Esophagus squamous epithelium (tissue), 5 donors: ENCODE measurements around the gene ZBTB46. TPM values are rescaled to one million over a fixed set of nuclear protein-coding genes. Genes with fewer than 3 reads are reported as not detected.

ENCODE experiments used
- DNase-seq: peaks from one replicate; lab custom pipeline; 2025; lab: John Stamatoyannopoulos, UW
- H3K27ac ChIP-seq, 4 donors: fragments of 200-600 bp; sonication (generic); one replicate each; pipeline ENCODE4 v1.5.1; 2016 to 2019; ENCODE audit warnings: mild to moderate bottlenecking in 1 of 4
- H3K27me3 ChIP-seq, 4 donors: fragments of 200-600 bp; sonication (generic); 1 replicate in 3 of 4; 2 replicates in 1 of 4; pipeline versions ENCODE4 v1.5.1 to v1.6.0; 2017 to 2021; ENCODE audit warnings: antibody characterized with exemption in 1 of 4
- H3K36me3 ChIP-seq, 3 donors: fragments of 200-600 bp; sonication (generic); one replicate each; pipeline ENCODE4 v1.5.1; 2016 to 2019
- H3K4me1 ChIP-seq, 3 donors: fragments of 200-600 bp; sonication (generic); one replicate each; pipeline ENCODE4 v1.5.1; 2017 to 2019
- H3K4me3 ChIP-seq, 4 donors: fragments of 200-600 bp; sonication (generic); 1 replicate in 3 of 4; 2 replicates in 1 of 4; pipeline ENCODE4 v1.5.1; 2016 to 2019; ENCODE audit warnings: mild to moderate bottlenecking in 2 of 4, moderate library complexity in 1 of 4
- H3K9me3 ChIP-seq, 3 donors: fragments of 200-600 bp; sonication (generic); one replicate each; pipeline ENCODE4 v1.5.1; 2016 to 2019
- CTCF ChIP-seq, 6 experiments: fragments of 450-650 bp in 4 of 6; fragments of 200-600 bp in 2 of 6; sonication (generic) in 2 of 6; IDR thresholded peaks; one replicate each; pipeline ENCODE4 v1.5.1; 2016 to 2019; ENCODE audit warnings: antibody characterized with exemption in 6 of 6, mild to moderate bottlenecking in 4 of 6, moderate library complexity in 4 of 6
- POLR2A ChIP-seq, 4 donors: fragments of 450-650 bp; IDR thresholded peaks; one replicate each; pipeline ENCODE4 v1.6.1; 2017; ENCODE audit warnings: antibody characterized with exemption in 4 of 4, mild to moderate bottlenecking in 4 of 4, moderate library complexity in 3 of 4
- WGBS, 2 donors: methylation state at CpG; one replicate each; pipeline ENCODE4 v1.1.5; 2018; 5-methylcytosine and 5-hydroxymethylcytosine counted together
- intact Hi-C: fragments of 100-400 bp; cut with DNase I; formaldehyde crosslinking; loops from one replicate; pipeline ENCODE4 v1.15.0; 2022
- total RNA-seq, 4 donors: library from RNA; depleted of rRNA; stranded (reverse); fragments of >200 nt; gene quantifications; one replicate each; pipeline ENCODE4 v1.1.0, GENCODE V29; 2016
- donor health status: DM: yes; HTN: yes; CAD: no.

Gene ZBTB46
- total RNA-seq, 4 donors from 2014 or later: 0.79 to 4.2 (median 2.0) TPM

GRCh38 chr20:63850689-63851547 is 19.9 kb upstream of the ZBTB46 start:
- TF ChIP-seq CTCF (IDR thresholded peaks at IDR 0.05) (no peak), POLR2A (IDR thresholded peaks at IDR 0.05) (no peak)
- WGBS, 2 donors: 57 to 64% methylated on average over 21 to 24 of the region's 27 CpGs
- Histone ChIP-seq H3K4me1 (peaks cover 32 to 56% (median 34%) of the 10 kb centered on the region in 3 donors), H3K27me3 (peaks cover 0 to 75% (median 9%) of the 10 kb centered on the region in 4 donors), H3K36me3 (no peaks in the 10 kb centered on the region), H3K4me3 (no peak overlapping the region), H3K9me3 (no peaks in the 10 kb centered on the region), H3K27ac (no peak overlapping the region)
- no peak for DNase-seq
- intact Hi-C loops: no loop called here

- TF ChIP-seq POLR2A (IDR thresholded peaks at IDR 0.05) (no peak), CTCF (IDR thresholded peaks at IDR 0.05) (no peak)
- no peak for DNase-seq
- Histone ChIP-seq H3K9me3 (no peaks in the 10 kb centered on the region), H3K27ac (peak overlapping the region; percentile 55 to 84 (median 60)), H3K36me3 (no peaks in the 10 kb centered on the region), H3K4me1 (peaks cover 13 to 56% (median 25%) of the 10 kb centered on the region in 3 donors), H3K27me3 (peaks cover 0 to 75% (median 0%) of the 10 kb centered on the region in 4 donors), H3K4me3 (no peak overlapping the region)
- intact Hi-C loops: no loop called here
- 60 to 84% methylated on average over 3 to 13 of the region's 28 CpGs for WGBS, 2 donors
These were observed 17.2 kb upstream of the ZBTB46 start for GRCh38 chr20:63848003-63848911.

- TF ChIP-seq CTCF (IDR thresholded peaks at IDR 0.05) (no peak), POLR2A (IDR thresholded peaks at IDR 0.05) (no peak)
- no peak for DNase-seq
- Histone ChIP-seq H3K27me3 (peaks cover 0 to 75% (median 0%) of the 10 kb centered on the region in 4 donors), H3K4me3 (no peak overlapping the region), H3K36me3 (no peaks in the 10 kb centered on the region), H3K9me3 (no peaks in the 10 kb centered on the region), H3K27ac (peak overlapping the region; percentile 55 to 84 (median 60)), H3K4me1 (peaks cover 13 to 61% (median 25%) of the 10 kb centered on the region in 3 donors)
- WGBS, 2 donors: 35 to 56% methylated on average over 3 to 4 of the region's 16 CpGs
- intact Hi-C loops: no loop called here
These were observed 16.4 kb upstream of the ZBTB46 start for GRCh38 chr20:63847237-63848002.

- Histone ChIP-seq H3K36me3 (no peaks in the 10 kb centered on the region), H3K9me3 (no peaks in the 10 kb centered on the region), H3K4me3 (no peak overlapping the region), H3K4me1 (peaks cover 13 to 64% (median 25%) of the 10 kb centered on the region in 3 donors), H3K27me3 (peaks cover 0 to 74% (median 0%) of the 10 kb centered on the region in 4 donors), H3K27ac (peak overlapping the region in 3 of 4 donors; percentile 55 to 84 (median 64))
- 80 to 83% methylated on average over 1 of the region's 3 CpGs for WGBS, 2 donors
- no peak for DNase-seq
- intact Hi-C loops: no loop called here
- TF ChIP-seq POLR2A (IDR thresholded peaks at IDR 0.05) (no peak), CTCF (IDR thresholded peaks at IDR 0.05) (no peak)
These were observed 15.8 kb upstream of the ZBTB46 start for GRCh38 chr20:63846888-63847236.
